ENCODE results near the gene PGA5.

DNA sequence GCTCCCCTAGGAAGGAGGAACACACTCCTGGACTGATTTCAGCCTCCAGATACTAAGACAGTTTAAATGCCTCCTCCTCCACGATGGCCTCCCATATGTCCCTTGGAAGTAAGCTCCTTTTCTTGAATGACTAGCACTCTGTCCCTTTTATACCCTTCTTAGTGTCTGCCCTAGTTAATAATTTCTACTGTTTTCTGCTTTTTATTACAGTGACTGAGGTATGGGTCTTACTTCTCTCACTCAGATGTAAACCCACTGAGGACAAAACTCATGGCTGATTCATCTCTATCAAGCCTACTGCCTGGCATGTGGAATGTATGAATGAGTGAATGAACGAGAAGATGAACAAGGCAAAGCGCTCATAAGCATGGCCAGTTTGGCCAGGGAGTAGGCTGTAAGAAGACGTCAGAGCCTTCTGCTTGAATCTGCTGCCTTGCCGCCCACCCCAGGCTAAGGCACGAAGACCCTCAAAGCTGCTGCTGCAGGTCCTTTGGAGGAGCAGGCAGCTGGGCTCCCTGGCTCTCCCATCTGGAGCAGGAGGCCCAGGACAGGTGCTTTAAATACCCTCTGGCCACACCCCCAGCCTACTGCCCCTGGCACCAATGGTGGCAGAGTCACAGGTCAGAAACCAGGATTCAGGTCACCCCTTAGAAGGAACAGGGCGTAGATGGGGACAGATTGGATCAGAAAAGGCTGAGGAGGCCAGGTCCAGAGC is 45.8 kb upstream of the PGA5 start:
- TF ChIP-seq, protein P1, sequence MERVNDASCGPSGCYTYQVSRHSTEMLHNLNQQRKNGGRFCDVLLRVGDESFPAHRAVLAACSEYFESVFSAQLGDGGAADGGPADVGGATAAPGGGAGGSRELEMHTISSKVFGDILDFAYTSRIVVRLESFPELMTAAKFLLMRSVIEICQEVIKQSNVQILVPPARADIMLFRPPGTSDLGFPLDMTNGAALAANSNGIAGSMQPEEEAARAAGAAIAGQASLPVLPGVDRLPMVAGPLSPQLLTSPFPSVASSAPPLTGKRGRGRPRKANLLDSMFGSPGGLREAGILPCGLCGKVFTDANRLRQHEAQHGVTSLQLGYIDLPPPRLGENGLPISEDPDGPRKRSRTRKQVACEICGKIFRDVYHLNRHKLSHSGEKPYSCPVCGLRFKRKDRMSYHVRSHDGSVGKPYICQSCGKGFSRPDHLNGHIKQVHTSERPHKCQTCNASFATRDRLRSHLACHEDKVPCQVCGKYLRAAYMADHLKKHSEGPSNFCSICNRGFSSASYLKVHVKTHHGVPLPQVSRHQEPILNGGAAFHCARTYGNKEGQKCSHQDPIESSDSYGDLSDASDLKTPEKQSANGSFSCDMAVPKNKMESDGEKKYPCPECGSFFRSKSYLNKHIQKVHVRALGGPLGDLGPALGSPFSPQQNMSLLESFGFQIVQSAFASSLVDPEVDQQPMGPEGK (CRISPR knock-in tag; IDR thresholded peaks at IDR 0.05; ENCODE audit: borderline replicate concordance): no peak
- TF ChIP-seq, protein P2, sequence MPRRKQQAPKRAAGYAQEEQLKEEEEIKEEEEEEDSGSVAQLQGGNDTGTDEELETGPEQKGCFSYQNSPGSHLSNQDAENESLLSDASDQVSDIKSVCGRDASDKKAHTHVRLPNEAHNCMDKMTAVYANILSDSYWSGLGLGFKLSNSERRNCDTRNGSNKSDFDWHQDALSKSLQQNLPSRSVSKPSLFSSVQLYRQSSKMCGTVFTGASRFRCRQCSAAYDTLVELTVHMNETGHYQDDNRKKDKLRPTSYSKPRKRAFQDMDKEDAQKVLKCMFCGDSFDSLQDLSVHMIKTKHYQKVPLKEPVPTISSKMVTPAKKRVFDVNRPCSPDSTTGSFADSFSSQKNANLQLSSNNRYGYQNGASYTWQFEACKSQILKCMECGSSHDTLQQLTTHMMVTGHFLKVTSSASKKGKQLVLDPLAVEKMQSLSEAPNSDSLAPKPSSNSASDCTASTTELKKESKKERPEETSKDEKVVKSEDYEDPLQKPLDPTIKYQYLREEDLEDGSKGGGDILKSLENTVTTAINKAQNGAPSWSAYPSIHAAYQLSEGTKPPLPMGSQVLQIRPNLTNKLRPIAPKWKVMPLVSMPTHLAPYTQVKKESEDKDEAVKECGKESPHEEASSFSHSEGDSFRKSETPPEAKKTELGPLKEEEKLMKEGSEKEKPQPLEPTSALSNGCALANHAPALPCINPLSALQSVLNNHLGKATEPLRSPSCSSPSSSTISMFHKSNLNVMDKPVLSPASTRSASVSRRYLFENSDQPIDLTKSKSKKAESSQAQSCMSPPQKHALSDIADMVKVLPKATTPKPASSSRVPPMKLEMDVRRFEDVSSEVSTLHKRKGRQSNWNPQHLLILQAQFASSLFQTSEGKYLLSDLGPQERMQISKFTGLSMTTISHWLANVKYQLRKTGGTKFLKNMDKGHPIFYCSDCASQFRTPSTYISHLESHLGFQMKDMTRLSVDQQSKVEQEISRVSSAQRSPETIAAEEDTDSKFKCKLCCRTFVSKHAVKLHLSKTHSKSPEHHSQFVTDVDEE (CRISPR knock-in tag; IDR thresholded peaks at IDR 0.05): no peak
- TF ChIP-seq ZFP30 (CRISPR knock-in tag; IDR thresholded peaks at IDR 0.05) (no peak), ESRRG (CRISPR knock-in tag; IDR thresholded peaks at IDR 0.05) (no peak), RARB (CRISPR knock-in tag; IDR thresholded peaks at IDR 0.05) (no peak)
- TF ChIP-seq, protein P3, sequence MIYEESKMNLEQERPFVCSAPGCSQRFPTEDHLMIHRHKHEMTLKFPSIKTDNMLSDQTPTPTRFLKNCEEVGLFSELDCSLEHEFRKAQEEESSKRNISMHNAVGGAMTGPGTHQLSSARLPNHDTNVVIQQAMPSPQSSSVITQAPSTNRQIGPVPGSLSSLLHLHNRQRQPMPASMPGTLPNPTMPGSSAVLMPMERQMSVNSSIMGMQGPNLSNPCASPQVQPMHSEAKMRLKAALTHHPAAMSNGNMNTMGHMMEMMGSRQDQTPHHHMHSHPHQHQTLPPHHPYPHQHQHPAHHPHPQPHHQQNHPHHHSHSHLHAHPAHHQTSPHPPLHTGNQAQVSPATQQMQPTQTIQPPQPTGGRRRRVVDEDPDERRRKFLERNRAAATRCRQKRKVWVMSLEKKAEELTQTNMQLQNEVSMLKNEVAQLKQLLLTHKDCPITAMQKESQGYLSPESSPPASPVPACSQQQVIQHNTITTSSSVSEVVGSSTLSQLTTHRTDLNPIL (CRISPR knock-in tag; IDR thresholded peaks at IDR 0.05; ENCODE audit: low read depth): no peak
